WTC11 (cell line): ENCODE data around the gene CHSY3. TPM values are rescaled to one million over a fixed set of nuclear protein-coding genes. Genes with fewer than 3 reads are reported as not detected.

Source experiments
- ATAC-seq: fragments of 200-7000 bp; cut with Tn5 transposase; 2 replicates; pipeline ENCODE4 v1.10.0; 2021; ENCODE audit warnings: mild to moderate bottlenecking, moderate library complexity
- CTCF ChIA-PET: fragments of 300-600 bp; sonication (Branson Sonifier 250); formaldehyde crosslinking; loops from one replicate; lab custom pipeline; 2021; ENCODE audit warnings: antibody characterized with exemption; lab: Charles Lee
- POLR2A ChIA-PET: fragments of 350-600 bp; sonication (Branson Sonifier 250); formaldehyde crosslinking; loops from one replicate; lab custom pipeline; 2021; ENCODE audit warnings: antibody characterized with exemption; lab: Charles Lee
- DNase-seq: peaks from one replicate; pipeline ENCODE4 v3.0.0; 2021; ENCODE audit warnings: low spot score
- H3K27ac Mint-ChIP-seq: 2 replicates; pipeline ENCODE4 v1.8.0; 2021; ENCODE audit warnings: mixed read lengths
- H3K27me3 Mint-ChIP-seq: 2 replicates; pipeline ENCODE4 v1.8.0; 2021; ENCODE audit warnings: low read depth, mild to moderate bottlenecking, moderate library complexity, mixed read lengths
- H3K36me3 Mint-ChIP-seq: 2 replicates; pipeline ENCODE4 v1.8.0; 2021; ENCODE audit warnings: mixed read lengths
- H3K4me1 Mint-ChIP-seq: 2 replicates; pipeline ENCODE4 v1.8.0; 2022; ENCODE audit warnings: mixed read lengths
- H3K4me3 Mint-ChIP-seq: 2 replicates; pipeline ENCODE4 v1.8.0; 2021; ENCODE audit warnings: mild to moderate bottlenecking, moderate library complexity, mixed read lengths
- H3K9me3 Mint-ChIP-seq: 2 replicates; pipeline ENCODE4 v1.8.0; 2021; ENCODE audit warnings: mixed read lengths
- CBFB ChIP-seq: sonication (generic); formaldehyde crosslinking; IDR thresholded peaks from 2 replicates; pipeline ENCODE4 v1.8.1; 2022; ENCODE audit warnings: mild to moderate bottlenecking, low read depth, missing genetic modification reagents
- CREM ChIP-seq: sonication (generic); formaldehyde crosslinking; IDR thresholded peaks from 2 replicates; pipeline ENCODE4 v1.8.1; 2022; ENCODE audit warnings: mild to moderate bottlenecking, missing genetic modification reagents, moderate library complexity
- ELF4 ChIP-seq: sonication (generic); formaldehyde crosslinking; IDR thresholded peaks from 2 replicates; pipeline ENCODE4 v1.8.1; 2022; ENCODE audit warnings: low read depth, mild to moderate bottlenecking, moderate library complexity, missing genetic modification reagents
- FOXK1 ChIP-seq: sonication (generic); formaldehyde crosslinking; IDR thresholded peaks from 2 replicates; pipeline ENCODE4 v1.8.0; 2022; ENCODE audit warnings: mild to moderate bottlenecking, moderate library complexity, missing genetic modification reagents
- FOXP1 ChIP-seq: sonication (generic); formaldehyde crosslinking; IDR thresholded peaks from 2 replicates; pipeline ENCODE4 v1.8.0; 2022; ENCODE audit warnings: missing genetic modification reagents, mild to moderate bottlenecking, moderate library complexity, borderline replicate concordance
- GRHL2 ChIP-seq: fragments of 250-450 bp; sonication (Bioruptor Pico); IDR thresholded peaks from 2 replicates; pipeline ENCODE4 v1.8.0; 2022; ENCODE audit warnings: mild to moderate bottlenecking, moderate library complexity; ENCODE audit not compliant: insufficient replicate concordance, severe bottlenecking
- MXD4 ChIP-seq: fragments of 250-450 bp; sonication (Bioruptor Pico); IDR thresholded peaks from 2 replicates; pipeline ENCODE4 v1.8.0; 2021; ENCODE audit warnings: mild to moderate bottlenecking, moderate library complexity, borderline replicate concordance
- NFYB ChIP-seq: sonication (generic); formaldehyde crosslinking; conservative IDR thresholded peaks from 2 replicates; pipeline ENCODE4 v1.8.0; 2022; ENCODE audit warnings: low read depth, missing genetic modification reagents
- NR3C1 ChIP-seq: sonication (generic); formaldehyde crosslinking; conservative IDR thresholded peaks from 2 replicates; pipeline ENCODE4 v1.8.1; 2023; ENCODE audit warnings: low read depth, mild to moderate bottlenecking, missing genetic modification reagents
- PRRX2 ChIP-seq: fragments of 250-450 bp; sonication (Bioruptor Pico); IDR thresholded peaks from 2 replicates; pipeline ENCODE4 v1.8.0; 2021; ENCODE audit warnings: mild to moderate bottlenecking
- SP1 ChIP-seq: sonication (generic); formaldehyde crosslinking; conservative IDR thresholded peaks from 2 replicates; pipeline ENCODE4 v1.8.1; 2022; ENCODE audit warnings: missing genetic modification reagents
- TEAD1 ChIP-seq: sonication (generic); formaldehyde crosslinking; IDR thresholded peaks from 2 replicates; pipeline ENCODE4 v1.8.0; 2022; ENCODE audit warnings: mild to moderate bottlenecking, missing genetic modification reagents
- TP53 ChIP-seq: sonication (generic); formaldehyde crosslinking; IDR thresholded peaks from 2 replicates; pipeline ENCODE4 v1.8.1; 2023; ENCODE audit warnings: mild to moderate bottlenecking, missing genetic modification reagents
- ZNF121 ChIP-seq: sonication (generic); formaldehyde crosslinking; IDR thresholded peaks from 2 replicates; pipeline ENCODE4 v1.8.0; 2023; ENCODE audit warnings: missing genetic modification reagents
- ZNF219 ChIP-seq: sonication (generic); formaldehyde crosslinking; IDR thresholded peaks from 2 replicates; pipeline ENCODE4 v1.8.0; 2023; ENCODE audit warnings: missing genetic modification reagents, mild to moderate bottlenecking, borderline replicate concordance
- ZNF423 ChIP-seq: fragments of 250-450 bp; sonication (Bioruptor Pico); IDR thresholded peaks from 2 replicates; pipeline ENCODE4 v2.1.2; 2022; ENCODE audit warnings: mild to moderate bottlenecking, moderate library complexity
- total RNA-seq: library from RNA; stranded (reverse); gene quantifications from 3 replicates; pipeline ENCODE4 v1.2.3, GENCODE V29; 2021
- TF ChIP-seq, protein P1 (sequence below): sonication (generic); formaldehyde crosslinking; IDR thresholded peaks from 2 replicates; pipeline ENCODE4 v1.8.1; 2022; ENCODE audit warnings: low read depth, missing genetic modification reagents, borderline replicate concordance
- TF ChIP-seq, protein P2 (sequence below): sonication (generic); formaldehyde crosslinking; IDR thresholded peaks from 2 replicates; pipeline ENCODE4 v1.8.1; 2023; ENCODE audit warnings: mild to moderate bottlenecking, missing genetic modification reagents
- TF ChIP-seq, protein P3 (sequence below): sonication (generic); formaldehyde crosslinking; IDR thresholded peaks from 2 replicates; pipeline ENCODE4 v1.8.1; 2022; ENCODE audit warnings: low read depth, mild to moderate bottlenecking, moderate library complexity, missing genetic modification reagents, borderline replicate concordance
- TF ChIP-seq, protein P4 (sequence below): sonication (generic); formaldehyde crosslinking; IDR thresholded peaks from 2 replicates; pipeline ENCODE4 v1.8.0; 2022; ENCODE audit warnings: mild to moderate bottlenecking, missing genetic modification reagents
- TF ChIP-seq, protein P5 (sequence below): sonication (generic); formaldehyde crosslinking; IDR thresholded peaks from 2 replicates; pipeline ENCODE4 v1.8.0; 2022; ENCODE audit warnings: mild to moderate bottlenecking, missing genetic modification reagents
- TF ChIP-seq, protein P6 (sequence below): sonication (generic); formaldehyde crosslinking; IDR thresholded peaks from 2 replicates; pipeline ENCODE4 v1.8.0; 2022; ENCODE audit warnings: mild to moderate bottlenecking, missing genetic modification reagents
- TF ChIP-seq, protein P7 (sequence below): sonication (generic); formaldehyde crosslinking; IDR thresholded peaks from 2 replicates; pipeline ENCODE4 v1.8.1; 2022; ENCODE audit warnings: mild to moderate bottlenecking, missing genetic modification reagents, moderate library complexity, borderline replicate concordance
- TF ChIP-seq, protein P8 (sequence below): fragments of 250-450 bp; sonication (Bioruptor Pico); IDR thresholded peaks from 2 replicates; pipeline ENCODE4 v1.9.0; 2021; ENCODE audit warnings: mild to moderate bottlenecking

CHSY3 gene
- total RNA-seq, 1 experiment from 2014 or later, result 0.98 TPM

DNA sequence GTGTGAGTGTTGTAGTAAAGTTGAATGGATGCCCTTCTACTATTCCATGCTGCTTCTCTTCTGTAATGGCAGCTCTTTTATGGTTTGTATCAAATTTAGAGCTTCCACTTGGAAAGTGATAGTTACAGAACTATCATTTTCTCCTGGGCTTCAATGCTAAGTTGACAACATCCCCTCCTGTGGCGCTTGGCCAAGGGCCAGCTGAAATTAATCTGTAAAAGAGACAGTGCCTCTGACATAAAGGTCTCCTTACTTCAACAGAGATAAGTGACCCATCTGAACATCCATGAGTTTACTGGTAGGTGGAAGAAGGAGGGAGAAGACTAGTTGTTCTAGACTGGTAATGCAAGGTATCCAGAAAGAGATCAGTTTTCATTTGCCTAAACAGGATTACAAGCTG is 39.7 kb downstream of the CHSY3 start:
- no peak for DNase-seq
- CTCF ChIA-PET, result interaction anchor here (1.1 kb wide), 1 partner anchor 91 kb away, joined by 3 read pairs; no protein-coding TSS in a partner anchor
- H3K27ac Mint-ChIP-seq, result no peak overlapping the region; the same call in 1 of the 2 replicates

DNA sequence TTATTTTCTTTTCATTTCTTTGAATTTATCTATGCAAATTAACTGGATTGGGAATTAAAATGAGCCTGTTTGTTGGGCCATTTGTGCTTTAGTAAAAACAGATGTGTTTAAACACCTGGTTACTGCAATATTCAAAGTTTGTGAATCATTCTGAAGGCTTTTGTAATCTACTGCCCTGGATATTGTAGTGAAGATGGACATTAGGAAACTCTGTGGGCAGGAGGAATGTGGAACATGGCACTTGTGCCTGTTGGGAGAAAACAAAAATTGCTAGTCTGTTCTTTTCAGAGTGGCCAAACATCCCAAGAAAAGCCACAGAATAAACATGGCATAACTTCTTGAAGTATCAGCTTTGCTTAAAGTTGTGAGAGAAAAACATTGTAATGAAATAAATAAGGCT is 40.8 kb downstream of the CHSY3 start:
- H3K4me1 Mint-ChIP-seq, result peaks cover 3% of the 10 kb centered on the region; the same call in 1 of the 2 replicates
- H3K36me3 Mint-ChIP-seq, result no peaks in the 10 kb centered on the region
- no peak for DNase-seq
- ATAC-seq, result no peak
- H3K27ac Mint-ChIP-seq, result no peak overlapping the region
- no peaks in the 10 kb centered on the region for H3K27me3 Mint-ChIP-seq
- ChIA-PET CTCF (no interaction called here), POLR2A (no interaction called here)
- H3K9me3 Mint-ChIP-seq, result no peaks in the 10 kb centered on the region
- no peak overlapping the region for H3K4me3 Mint-ChIP-seq
- TF ChIP-seq, protein P1, sequence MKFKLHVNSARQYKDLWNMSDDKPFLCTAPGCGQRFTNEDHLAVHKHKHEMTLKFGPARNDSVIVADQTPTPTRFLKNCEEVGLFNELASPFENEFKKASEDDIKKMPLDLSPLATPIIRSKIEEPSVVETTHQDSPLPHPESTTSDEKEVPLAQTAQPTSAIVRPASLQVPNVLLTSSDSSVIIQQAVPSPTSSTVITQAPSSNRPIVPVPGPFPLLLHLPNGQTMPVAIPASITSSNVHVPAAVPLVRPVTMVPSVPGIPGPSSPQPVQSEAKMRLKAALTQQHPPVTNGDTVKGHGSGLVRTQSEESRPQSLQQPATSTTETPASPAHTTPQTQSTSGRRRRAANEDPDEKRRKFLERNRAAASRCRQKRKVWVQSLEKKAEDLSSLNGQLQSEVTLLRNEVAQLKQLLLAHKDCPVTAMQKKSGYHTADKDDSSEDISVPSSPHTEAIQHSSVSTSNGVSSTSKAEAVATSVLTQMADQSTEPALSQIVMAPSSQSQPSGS (CRISPR knock-in tag), result no peak
- TF ChIP-seq PRRX2 (CRISPR knock-in tag) (no peak), TP53 (CRISPR knock-in tag) (no peak), ZNF423 (CRISPR knock-in tag) (no peak), CBFB (no peak)
- TF ChIP-seq, protein P2, sequence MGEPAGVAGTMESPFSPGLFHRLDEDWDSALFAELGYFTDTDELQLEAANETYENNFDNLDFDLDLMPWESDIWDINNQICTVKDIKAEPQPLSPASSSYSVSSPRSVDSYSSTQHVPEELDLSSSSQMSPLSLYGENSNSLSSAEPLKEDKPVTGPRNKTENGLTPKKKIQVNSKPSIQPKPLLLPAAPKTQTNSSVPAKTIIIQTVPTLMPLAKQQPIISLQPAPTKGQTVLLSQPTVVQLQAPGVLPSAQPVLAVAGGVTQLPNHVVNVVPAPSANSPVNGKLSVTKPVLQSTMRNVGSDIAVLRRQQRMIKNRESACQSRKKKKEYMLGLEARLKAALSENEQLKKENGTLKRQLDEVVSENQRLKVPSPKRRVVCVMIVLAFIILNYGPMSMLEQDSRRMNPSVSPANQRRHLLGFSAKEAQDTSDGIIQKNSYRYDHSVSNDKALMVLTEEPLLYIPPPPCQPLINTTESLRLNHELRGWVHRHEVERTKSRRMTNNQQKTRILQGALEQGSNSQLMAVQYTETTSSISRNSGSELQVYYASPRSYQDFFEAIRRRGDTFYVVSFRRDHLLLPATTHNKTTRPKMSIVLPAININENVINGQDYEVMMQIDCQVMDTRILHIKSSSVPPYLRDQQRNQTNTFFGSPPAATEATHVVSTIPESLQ (CRISPR knock-in tag), result no peak
- TF ChIP-seq, protein P3, sequence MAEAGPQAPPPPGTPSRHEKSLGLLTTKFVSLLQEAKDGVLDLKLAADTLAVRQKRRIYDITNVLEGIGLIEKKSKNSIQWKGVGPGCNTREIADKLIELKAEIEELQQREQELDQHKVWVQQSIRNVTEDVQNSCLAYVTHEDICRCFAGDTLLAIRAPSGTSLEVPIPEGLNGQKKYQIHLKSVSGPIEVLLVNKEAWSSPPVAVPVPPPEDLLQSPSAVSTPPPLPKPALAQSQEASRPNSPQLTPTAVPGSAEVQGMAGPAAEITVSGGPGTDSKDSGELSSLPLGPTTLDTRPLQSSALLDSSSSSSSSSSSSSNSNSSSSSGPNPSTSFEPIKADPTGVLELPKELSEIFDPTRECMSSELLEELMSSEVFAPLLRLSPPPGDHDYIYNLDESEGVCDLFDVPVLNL, result no peak

More for the DNA sequence above, 39.7 kb downstream of the CHSY3 start:
- H3K36me3 Mint-ChIP-seq, result peaks cover 2% of the 10 kb centered on the region; the same call in 1 of the 2 replicates
- POLR2A ChIA-PET, result no interaction called here
- H3K27me3 Mint-ChIP-seq, result no peaks in the 10 kb centered on the region
- H3K9me3 Mint-ChIP-seq, result peaks cover under 1% of the 10 kb centered on the region
- TF ChIP-seq, protein P4, sequence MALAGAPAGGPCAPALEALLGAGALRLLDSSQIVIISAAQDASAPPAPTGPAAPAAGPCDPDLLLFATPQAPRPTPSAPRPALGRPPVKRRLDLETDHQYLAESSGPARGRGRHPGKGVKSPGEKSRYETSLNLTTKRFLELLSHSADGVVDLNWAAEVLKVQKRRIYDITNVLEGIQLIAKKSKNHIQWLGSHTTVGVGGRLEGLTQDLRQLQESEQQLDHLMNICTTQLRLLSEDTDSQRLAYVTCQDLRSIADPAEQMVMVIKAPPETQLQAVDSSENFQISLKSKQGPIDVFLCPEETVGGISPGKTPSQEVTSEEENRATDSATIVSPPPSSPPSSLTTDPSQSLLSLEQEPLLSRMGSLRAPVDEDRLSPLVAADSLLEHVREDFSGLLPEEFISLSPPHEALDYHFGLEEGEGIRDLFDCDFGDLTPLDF (CRISPR knock-in tag), result no peak
- TF ChIP-seq, protein P5, sequence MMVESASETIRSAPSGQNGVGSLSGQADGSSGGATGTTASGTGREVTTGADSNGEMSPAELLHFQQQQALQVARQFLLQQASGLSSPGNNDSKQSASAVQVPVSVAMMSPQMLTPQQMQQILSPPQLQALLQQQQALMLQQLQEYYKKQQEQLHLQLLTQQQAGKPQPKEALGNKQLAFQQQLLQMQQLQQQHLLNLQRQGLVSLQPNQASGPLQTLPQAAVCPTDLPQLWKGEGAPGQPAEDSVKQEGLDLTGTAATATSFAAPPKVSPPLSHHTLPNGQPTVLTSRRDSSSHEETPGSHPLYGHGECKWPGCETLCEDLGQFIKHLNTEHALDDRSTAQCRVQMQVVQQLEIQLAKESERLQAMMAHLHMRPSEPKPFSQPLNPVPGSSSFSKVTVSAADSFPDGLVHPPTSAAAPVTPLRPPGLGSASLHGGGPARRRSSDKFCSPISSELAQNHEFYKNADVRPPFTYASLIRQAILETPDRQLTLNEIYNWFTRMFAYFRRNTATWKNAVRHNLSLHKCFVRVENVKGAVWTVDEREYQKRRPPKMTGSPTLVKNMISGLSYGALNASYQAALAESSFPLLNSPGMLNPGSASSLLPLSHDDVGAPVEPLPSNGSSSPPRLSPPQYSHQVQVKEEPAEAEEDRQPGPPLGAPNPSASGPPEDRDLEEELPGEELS (CRISPR knock-in tag), result no peak
- TF ChIP-seq TEAD1, result no peak
- no peak for TF ChIP-seq SP1 (CRISPR knock-in tag)
- TF ChIP-seq NFYB, result no peak
- TF ChIP-seq FOXK1, result no peak
- TF ChIP-seq ZNF219, result no peak
- TF ChIP-seq, protein P6, sequence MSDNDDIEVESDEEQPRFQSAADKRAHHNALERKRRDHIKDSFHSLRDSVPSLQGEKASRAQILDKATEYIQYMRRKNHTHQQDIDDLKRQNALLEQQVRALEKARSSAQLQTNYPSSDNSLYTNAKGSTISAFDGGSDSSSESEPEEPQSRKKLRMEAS (CRISPR knock-in tag), result no peak
- TF ChIP-seq, protein P7, sequence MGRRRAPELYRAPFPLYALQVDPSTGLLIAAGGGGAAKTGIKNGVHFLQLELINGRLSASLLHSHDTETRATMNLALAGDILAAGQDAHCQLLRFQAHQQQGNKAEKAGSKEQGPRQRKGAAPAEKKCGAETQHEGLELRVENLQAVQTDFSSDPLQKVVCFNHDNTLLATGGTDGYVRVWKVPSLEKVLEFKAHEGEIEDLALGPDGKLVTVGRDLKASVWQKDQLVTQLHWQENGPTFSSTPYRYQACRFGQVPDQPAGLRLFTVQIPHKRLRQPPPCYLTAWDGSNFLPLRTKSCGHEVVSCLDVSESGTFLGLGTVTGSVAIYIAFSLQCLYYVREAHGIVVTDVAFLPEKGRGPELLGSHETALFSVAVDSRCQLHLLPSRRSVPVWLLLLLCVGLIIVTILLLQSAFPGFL (CRISPR knock-in tag), result no peak
- TF ChIP-seq ZNF121 (CRISPR knock-in tag), result no peak
- TF ChIP-seq CREM (CRISPR knock-in tag), result no peak
- TF ChIP-seq ELF4 (CRISPR knock-in tag), result no peak
- TF ChIP-seq GRHL2, result no peak
- no peak for TF ChIP-seq FOXP1 (CRISPR knock-in tag)
- TF ChIP-seq MXD4 (CRISPR knock-in tag), result no peak
- TF ChIP-seq, protein P8, sequence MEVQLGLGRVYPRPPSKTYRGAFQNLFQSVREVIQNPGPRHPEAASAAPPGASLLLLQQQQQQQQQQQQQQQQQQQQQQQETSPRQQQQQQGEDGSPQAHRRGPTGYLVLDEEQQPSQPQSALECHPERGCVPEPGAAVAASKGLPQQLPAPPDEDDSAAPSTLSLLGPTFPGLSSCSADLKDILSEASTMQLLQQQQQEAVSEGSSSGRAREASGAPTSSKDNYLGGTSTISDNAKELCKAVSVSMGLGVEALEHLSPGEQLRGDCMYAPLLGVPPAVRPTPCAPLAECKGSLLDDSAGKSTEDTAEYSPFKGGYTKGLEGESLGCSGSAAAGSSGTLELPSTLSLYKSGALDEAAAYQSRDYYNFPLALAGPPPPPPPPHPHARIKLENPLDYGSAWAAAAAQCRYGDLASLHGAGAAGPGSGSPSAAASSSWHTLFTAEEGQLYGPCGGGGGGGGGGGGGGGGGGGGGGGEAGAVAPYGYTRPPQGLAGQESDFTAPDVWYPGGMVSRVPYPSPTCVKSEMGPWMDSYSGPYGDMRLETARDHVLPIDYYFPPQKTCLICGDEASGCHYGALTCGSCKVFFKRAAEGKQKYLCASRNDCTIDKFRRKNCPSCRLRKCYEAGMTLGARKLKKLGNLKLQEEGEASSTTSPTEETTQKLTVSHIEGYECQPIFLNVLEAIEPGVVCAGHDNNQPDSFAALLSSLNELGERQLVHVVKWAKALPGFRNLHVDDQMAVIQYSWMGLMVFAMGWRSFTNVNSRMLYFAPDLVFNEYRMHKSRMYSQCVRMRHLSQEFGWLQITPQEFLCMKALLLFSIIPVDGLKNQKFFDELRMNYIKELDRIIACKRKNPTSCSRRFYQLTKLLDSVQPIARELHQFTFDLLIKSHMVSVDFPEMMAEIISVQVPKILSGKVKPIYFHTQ (CRISPR knock-in tag), result no peak
- no peak for TF ChIP-seq NR3C1 (CRISPR knock-in tag)
- no peak overlapping the region for H3K4me3 Mint-ChIP-seq
- no peak for ATAC-seq
- peaks cover 3% of the 10 kb centered on the region; the same call in 1 of the 2 replicates for H3K4me1 Mint-ChIP-seq
